Measurements from ENCODE around the gene MARCOL.

DNA sequence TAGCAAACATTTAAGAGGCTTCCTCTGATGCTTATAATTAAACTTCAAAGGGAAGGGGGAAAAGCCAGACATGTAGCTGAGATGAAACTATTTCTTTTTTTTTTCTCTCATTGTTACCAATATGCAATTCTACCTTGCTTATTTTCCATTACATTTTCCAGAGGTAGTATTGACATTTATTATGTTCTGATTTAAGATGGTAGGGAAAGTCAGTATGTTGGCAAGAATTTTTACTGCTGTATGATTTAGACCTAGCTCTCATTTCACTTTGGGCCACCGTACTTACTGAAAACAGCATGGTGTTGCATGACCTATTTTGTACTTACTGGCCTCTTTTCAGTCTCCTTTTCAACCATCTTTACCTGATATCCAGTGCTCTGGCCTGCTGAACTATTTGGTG lies 45.1 kb upstream of the MARCOL start:
- TF ChIP-seq EZH2 (IDR thresholded peaks at IDR 0.05; ENCODE audit: borderline replicate concordance, low read depth, low read length, poor library complexity, severe bottlenecking): no peak
- TF ChIP-seq, protein P1, sequence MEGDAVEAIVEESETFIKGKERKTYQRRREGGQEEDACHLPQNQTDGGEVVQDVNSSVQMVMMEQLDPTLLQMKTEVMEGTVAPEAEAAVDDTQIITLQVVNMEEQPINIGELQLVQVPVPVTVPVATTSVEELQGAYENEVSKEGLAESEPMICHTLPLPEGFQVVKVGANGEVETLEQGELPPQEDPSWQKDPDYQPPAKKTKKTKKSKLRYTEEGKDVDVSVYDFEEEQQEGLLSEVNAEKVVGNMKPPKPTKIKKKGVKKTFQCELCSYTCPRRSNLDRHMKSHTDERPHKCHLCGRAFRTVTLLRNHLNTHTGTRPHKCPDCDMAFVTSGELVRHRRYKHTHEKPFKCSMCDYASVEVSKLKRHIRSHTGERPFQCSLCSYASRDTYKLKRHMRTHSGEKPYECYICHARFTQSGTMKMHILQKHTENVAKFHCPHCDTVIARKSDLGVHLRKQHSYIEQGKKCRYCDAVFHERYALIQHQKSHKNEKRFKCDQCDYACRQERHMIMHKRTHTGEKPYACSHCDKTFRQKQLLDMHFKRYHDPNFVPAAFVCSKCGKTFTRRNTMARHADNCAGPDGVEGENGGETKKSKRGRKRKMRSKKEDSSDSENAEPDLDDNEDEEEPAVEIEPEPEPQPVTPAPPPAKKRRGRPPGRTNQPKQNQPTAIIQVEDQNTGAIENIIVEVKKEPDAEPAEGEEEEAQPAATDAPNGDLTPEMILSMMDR (conservative IDR thresholded peaks at IDR 0.05; ENCODE audit: low read depth, low read length): no peak
